ENCODE measurements around the gene PTPRG.

The PTPRG gene

GRCh38 chr3:61978460-61979419 lies 417.4 kb downstream of the PTPRG start:
- H3K27me3 ChIP-seq (ENCODE audit: insufficient read depth, low read length, poor library complexity, severe bottlenecking) = no peaks in the 10 kb centered on the region
- peak overlapping the region; percentile 46 for H3K4me3 ChIP-seq (ENCODE audit: low read length, poor library complexity, severe bottlenecking)
- H3K9me2 ChIP-seq (replicated peaks; ENCODE audit: low read depth, low read length) = no peaks in the 10 kb centered on the region
- TF ChIP-seq CTCF (conservative IDR thresholded peaks at IDR 0.05; ENCODE audit: low read length) = no peak
- TF ChIP-seq EZH2phosphoT487 (IDR thresholded peaks at IDR 0.05; ENCODE audit: borderline replicate concordance) = no peak
- no peaks in the 10 kb centered on the region for H3K9me3 ChIP-seq (ENCODE audit: insufficient read depth, low read depth, low read length)
- no peaks in the 10 kb centered on the region for H3K36me3 ChIP-seq (ENCODE audit: insufficient read depth, low read length)
- H3K4me2 ChIP-seq (ENCODE audit: low read depth, low read length, poor library complexity, severe bottlenecking) = peak overlapping the region; percentile 60
- peak overlapping the region; percentile 33 for H3K9ac ChIP-seq (ENCODE audit: low read depth, low read length, poor library complexity, severe bottlenecking)
- H3K4me1 ChIP-seq (ENCODE audit: insufficient read depth, low read length, poor library complexity, severe bottlenecking) = peaks cover 34% of the 10 kb centered on the region
- H2AFZ ChIP-seq (ENCODE audit: low read length) = no peak overlapping the region
- no peaks in the 10 kb centered on the region for H3F3A ChIP-seq (ENCODE audit: low read depth)
- H3K79me2 ChIP-seq (ENCODE audit: insufficient read depth, low read length) = no peaks in the 10 kb centered on the region
- no peaks in the 10 kb centered on the region for H4K20me1 ChIP-seq (ENCODE audit: insufficient read depth, low read length, poor library complexity, severe bottlenecking)

GRCh38 chr3:61979638-61980037 lies 418.3 kb downstream of the PTPRG start:
- Histone ChIP-seq H3K36me3 (ENCODE audit: insufficient read depth, low read length) (no peaks in the 10 kb centered on the region), H3K4me2 (ENCODE audit: low read depth, low read length, poor library complexity, severe bottlenecking) (peak overlapping the region; percentile 60), H3K9me2 (replicated peaks; ENCODE audit: low read depth, low read length) (no peaks in the 10 kb centered on the region), H3F3A (ENCODE audit: low read depth) (no peaks in the 10 kb centered on the region; the same call in 1 of the 2 replicates), H3K9me3 (ENCODE audit: insufficient read depth, low read depth, low read length) (no peaks in the 10 kb centered on the region), H3K79me2 (ENCODE audit: insufficient read depth, low read length) (no peaks in the 10 kb centered on the region), H3K4me3 (ENCODE audit: low read length, poor library complexity, severe bottlenecking) (peak overlapping the region; percentile 46), H3K9ac (ENCODE audit: low read depth, low read length, poor library complexity, severe bottlenecking) (peak overlapping the region; percentile 33), H3K27me3 (ENCODE audit: insufficient read depth, low read length, poor library complexity, severe bottlenecking) (no peaks in the 10 kb centered on the region), H3K4me1 (ENCODE audit: insufficient read depth, low read length, poor library complexity, severe bottlenecking) (peaks cover 39% of the 10 kb centered on the region), H4K20me1 (ENCODE audit: insufficient read depth, low read length, poor library complexity, severe bottlenecking) (no peaks in the 10 kb centered on the region), H2AFZ (ENCODE audit: low read length) (peak overlapping the region; percentile 13; the same call in 1 of the 2 replicates)
- no peak for TF ChIP-seq CTCF (conservative IDR thresholded peaks at IDR 0.05; ENCODE audit: low read length)
- TF ChIP-seq EZH2phosphoT487 (IDR thresholded peaks at IDR 0.05; ENCODE audit: borderline replicate concordance) = no peak

GRCh38 chr3:61980041-61980440 lies 418.7 kb downstream of the PTPRG start:
- Histone ChIP-seq H2AFZ (ENCODE audit: low read length) (peak overlapping the region; percentile 13; the same call in 1 of the 2 replicates), H3K4me3 (ENCODE audit: low read length, poor library complexity, severe bottlenecking) (peak overlapping the region; percentile 46), H3K4me1 (ENCODE audit: insufficient read depth, low read length, poor library complexity, severe bottlenecking) (peaks cover 43% of the 10 kb centered on the region), H3K9ac (ENCODE audit: low read depth, low read length, poor library complexity, severe bottlenecking) (peak overlapping the region; percentile 33), H3K9me2 (replicated peaks; ENCODE audit: low read depth, low read length) (no peaks in the 10 kb centered on the region), H3K79me2 (ENCODE audit: insufficient read depth, low read length) (no peaks in the 10 kb centered on the region), H3K27me3 (ENCODE audit: insufficient read depth, low read length, poor library complexity, severe bottlenecking) (no peaks in the 10 kb centered on the region), H3F3A (ENCODE audit: low read depth) (no peaks in the 10 kb centered on the region; the same call in 1 of the 2 replicates), H3K36me3 (ENCODE audit: insufficient read depth, low read length) (no peaks in the 10 kb centered on the region), H4K20me1 (ENCODE audit: insufficient read depth, low read length, poor library complexity, severe bottlenecking) (no peaks in the 10 kb centered on the region), H3K9me3 (ENCODE audit: insufficient read depth, low read depth, low read length) (no peaks in the 10 kb centered on the region), H3K4me2 (ENCODE audit: low read depth, low read length, poor library complexity, severe bottlenecking) (peak overlapping the region; percentile 60)
- TF ChIP-seq CTCF (conservative IDR thresholded peaks at IDR 0.05; ENCODE audit: low read length) (no peak), EZH2phosphoT487 (IDR thresholded peaks at IDR 0.05; ENCODE audit: borderline replicate concordance) (no peak)

Measured in Loucy (cell line).